GM18498 (cell line): ENCODE measurements around the gene KLRF1.
"Not testable (repeated sequence)": the region's sequence is repeated elsewhere in the genome, so short reads cannot be mapped to it uniquely, and the experiment has no call there.

Source experiments
- ATAC-seq: cut with Tn5 transposase; IDR thresholded peaks from one replicate; pipeline ENCODE4 v1.9.1; 2021; ENCODE audit warnings: mild to moderate bottlenecking, moderate library complexity; ENCODE audit not compliant: unreplicated experiment

KLRF1 gene

DNA sequence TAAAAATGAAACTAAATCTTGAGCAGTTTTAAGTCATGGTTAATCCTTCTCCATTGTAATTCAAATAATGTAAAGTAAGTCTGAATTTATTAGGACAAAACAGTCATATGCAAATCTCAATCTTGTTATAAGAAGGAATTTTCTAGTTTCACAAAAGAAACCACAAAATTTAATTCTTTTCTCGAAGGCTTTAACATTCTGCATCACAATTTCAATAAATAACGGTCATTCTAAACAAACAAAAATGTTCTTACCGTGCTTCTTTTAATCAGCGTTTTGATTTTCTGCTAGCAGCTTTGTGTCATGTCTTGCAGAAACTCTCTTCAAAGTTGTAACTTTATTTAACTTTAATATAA, 41.6 kb downstream of the KLRF1 start:
- no peak for ATAC-seq

DNA sequence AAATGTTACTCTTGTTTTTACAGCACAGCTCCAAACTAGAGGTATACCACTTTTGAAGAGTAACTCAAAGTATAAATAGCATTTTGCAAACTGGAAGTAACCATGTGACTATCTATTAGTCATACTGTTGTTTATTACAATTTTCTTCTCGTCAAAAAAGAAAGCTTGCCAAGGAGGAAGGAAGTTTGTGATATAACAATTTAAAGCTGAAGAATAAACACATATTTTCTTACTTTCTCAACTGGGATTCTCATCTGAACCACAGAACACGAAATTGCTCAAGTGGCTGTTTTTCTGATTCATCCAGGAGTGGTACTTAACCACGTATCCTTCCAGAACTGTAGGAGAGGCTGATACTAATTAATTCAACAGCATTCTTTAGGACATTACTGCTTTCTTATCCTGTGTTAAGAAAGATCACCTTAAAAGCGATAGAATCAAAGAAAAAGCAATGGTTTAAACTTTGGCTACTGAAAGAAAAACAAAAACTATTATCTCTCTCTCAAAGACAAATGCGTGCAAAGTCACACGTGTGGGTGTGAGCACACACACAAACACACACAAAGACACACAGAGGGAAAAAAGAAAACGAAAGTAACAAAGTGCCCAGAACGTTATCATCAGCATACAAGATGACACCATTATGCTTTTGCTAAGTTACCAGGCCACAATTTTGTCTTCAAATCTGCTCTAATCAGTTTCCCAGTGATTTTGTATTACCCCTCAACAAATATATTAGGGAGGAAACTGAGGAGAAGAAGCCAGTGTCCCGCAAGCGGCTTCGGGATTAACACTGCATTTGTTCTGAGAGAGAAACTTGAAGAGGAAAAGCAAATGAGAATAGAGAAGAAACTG, 42.3 kb downstream of the KLRF1 start, which contains the start of gene CLEC2B:
Gene CLEC2B, minus strand, starts transcription at position 48 of the 855 bp plus-strand sequence.
- ATAC-seq: peak; percentile 66

DNA sequence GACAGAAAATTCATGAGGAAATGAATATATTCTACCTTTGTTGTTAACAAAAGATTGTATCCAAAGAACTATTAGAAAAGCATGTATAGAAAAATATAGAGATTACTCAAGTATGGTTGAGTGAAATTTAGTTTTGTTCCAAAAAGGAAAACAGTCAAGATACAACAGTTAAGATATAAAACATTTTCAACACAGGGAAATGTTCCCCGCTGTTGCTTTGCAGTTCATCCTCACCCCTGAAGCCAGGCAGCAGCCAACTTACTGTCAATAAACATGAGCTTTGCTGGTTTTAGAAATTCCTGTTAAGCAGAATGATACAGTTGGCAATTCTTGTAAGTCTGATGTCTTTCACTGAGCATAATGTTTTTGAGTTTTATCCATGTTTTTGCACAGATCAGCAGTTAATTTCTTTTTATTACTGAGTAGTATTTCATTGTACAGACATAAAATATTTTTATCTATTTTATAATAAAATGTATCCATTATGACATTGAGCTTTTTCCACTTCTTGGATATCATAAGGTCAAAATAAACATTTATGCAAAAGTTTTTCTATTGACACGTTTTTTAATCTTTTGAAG, 43.1 kb downstream of the KLRF1 start:
- ATAC-seq: no peak

DNA sequence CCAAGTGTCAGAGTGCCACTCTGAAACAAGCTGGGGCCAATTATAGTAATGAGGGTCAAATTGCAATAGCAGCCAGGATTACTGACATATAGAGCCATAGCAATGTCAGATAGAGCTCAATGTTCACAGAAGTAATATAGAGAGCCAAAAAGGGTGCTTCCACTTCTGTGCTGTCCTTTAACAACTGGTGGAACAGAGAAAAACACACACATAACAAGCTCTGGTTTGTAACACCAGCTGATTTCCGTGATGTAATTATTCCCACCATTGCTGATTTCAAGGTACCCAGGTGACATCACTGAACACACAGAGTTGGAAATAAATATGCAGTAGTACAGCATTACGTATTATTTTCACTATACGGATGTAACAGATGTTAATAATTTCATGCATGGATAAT, 44.9 kb downstream of the KLRF1 start:
- ATAC-seq: no peak

DNA sequence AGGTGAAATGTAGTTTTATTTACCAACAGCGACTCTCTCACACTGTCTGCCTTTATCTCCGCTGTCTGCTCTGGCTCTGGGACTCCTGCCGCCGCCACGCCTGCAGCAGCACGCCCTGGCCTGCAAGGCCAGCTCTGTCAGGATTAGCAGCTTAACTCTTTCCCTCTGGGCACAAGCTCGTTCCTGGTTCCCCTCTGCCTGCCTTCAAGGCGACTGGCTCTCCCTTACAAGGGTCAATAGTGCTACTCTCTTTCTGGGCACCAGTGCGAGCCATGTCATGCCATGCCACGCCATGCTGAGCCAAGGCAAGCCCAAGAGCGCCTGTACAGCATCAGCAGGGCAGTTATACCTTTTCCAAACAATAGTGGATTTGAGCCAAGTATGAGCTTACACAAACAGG, 45.5 kb downstream of the KLRF1 start:
- ATAC-seq: no peak

DNA sequence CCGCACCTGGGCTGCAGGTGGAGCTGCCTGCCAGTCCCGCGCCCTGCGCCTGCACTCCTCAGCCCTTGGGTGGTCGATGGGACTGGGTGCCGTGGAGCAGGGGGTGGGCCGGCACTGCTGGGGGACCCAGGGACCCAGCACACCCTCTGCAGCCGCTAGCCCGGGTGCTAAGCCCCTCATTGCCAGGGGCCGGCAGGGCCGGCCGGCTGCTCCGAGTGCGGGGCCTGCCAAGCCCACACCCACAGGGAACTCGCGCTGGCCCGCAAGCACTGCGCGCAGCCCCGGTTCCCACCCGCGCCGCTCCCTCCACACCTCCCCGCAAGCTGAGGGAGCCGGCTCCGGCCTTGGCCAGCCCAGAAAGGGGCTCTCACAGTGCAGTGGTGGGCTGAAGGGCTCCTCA, 48.8 kb downstream of the KLRF1 start:
- ATAC-seq: not testable (repeated sequence)

DNA sequence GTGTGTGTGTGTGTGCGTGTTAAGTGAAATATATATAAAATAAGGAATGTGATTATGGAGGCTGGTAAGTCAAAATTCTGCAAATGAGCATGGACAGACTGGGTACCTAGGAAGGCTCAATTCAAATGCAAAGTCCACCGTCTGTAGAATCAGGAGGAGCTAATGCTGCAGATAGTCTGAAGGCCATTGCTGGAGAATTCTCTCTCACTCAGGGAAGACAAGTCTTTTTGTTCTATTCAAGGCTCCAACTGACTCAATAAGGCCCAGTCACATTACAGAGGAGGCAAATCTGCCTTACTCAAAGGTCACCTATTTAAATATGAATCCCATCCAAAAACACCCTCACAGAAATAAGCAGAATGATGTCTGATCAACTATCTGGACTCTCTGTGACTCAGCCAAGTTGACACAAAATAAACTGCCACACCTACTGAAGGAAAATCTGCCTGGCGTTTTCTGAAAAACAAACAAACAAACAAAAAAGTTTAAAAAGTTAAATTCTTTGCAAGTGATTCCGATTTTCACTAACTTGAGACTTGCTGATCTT, 53.3 kb downstream of the KLRF1 start:
- no peak for ATAC-seq

DNA sequence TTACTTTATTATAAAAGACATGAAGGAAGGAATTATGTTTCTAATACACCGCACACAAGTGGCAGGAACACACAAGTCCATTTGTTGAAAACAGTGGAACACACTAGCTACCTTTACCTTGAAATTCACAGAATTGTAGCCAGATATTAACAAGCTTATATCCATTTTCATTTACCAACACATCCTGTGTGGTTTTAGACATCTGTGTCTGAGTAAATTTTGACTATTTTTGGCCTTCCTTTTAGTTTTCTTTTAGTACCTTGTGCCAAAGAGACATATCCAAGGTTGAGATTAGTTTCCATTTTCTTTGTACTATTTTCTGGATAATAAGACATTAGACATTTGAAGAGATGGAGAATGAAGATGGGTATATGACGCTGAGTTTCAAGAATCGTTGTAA, 54.0 kb downstream of the KLRF1 start, which contains the start of gene KLRF2:
Gene KLRF2, plus strand, starts transcription at position 244 of the 400 bp plus-strand sequence. Its CDS starts 107 bp downstream, at position 351.
- no peak for ATAC-seq

DNA sequence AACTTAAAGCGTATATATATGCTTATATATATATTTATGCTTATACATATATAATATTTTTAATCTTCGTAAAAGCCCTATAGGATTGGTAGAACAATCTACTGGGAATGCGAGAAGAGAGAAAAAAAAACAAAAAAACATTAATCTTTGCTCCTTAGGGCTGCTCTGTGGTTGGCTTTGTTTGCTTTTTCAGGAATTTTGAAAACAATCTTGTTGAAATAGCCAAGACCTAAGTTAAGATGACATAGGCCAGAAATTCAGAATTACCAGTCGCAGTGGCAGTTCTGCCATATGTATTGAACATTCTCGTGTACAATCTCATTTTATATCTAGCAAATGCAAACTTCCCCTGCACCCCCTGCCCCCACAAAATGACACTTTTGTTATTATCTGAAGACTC, 54.7 kb downstream of the KLRF1 start:
- ATAC-seq: no peak

DNA sequence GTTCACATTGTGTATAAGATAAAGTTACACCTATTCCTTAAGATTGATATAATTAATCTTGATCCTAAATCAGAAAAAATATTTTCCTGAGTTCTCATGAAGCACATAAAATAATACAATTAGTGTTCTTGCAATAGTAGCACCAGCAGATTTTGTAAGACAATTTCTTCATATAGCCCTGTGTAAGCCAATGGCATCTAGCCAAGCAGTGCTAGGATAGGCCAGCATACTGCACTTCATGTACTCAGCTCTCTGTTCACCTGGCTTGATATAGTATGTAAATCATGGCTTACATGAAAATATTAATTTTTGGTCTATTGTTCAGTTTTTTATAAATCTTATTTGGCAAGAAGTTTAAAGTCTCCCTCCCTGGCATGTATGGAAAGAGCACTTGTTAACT, 55.9 kb downstream of the KLRF1 start:
- no peak for ATAC-seq

DNA sequence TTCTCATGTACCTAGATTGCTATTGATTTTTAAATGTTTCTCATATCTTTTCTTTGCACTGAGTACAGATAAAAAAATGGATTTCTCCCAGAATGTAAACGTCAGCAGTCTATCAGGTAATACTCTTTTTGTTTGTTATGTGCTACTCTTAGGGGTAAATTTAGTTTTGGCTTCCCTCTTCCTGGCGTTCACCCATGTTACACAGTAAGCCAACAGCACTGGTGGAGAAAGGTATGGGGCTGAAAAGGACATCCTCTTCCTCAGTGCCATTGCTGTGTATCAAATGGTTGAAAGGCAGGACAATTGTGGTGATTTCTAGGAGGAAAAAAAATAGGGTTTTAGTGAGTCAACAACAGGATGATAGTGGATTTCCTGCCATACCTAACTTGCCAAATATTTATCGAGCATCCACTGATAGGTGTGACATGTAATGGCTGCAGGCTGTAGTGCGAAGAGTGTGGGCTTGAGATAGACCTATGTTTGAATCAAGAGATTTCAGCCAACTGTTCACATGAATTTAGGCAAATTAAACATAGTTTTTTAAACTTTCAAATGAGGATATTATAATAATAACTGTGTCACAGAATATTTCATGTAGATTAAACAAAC, 61.5 kb downstream of the KLRF1 start:
- ATAC-seq: no peak
